GM18502 (cell line): ENCODE measurements around the gene SPATA31E1.
"Not testable (repeated sequence)": the region's sequence is repeated elsewhere in the genome, so short reads cannot be mapped to it uniquely, and the experiment has no call there.

Experiments used
- ATAC-seq: cut with Tn5 transposase; IDR thresholded peaks from one replicate; pipeline ENCODE4 v1.9.1; 2021; ENCODE audit warnings: mild to moderate bottlenecking; ENCODE audit not compliant: unreplicated experiment, poor library complexity

The SPATA31E1 gene

GRCh38 chr9:87884578-87885459 lies 2.1 kb downstream of the SPATA31E1 start:
- ATAC-seq = no peak

- ATAC-seq = no peak
Measured at GRCh38 chr9:87885484-87886189, 3.0 kb downstream of the SPATA31E1 start.

- ATAC-seq = no peak
Measured at GRCh38 chr9:87886210-87886932, 3.7 kb downstream of the SPATA31E1 start.

- no peak for ATAC-seq
Measured at GRCh38 chr9:87886933-87887505, 4.3 kb downstream of the SPATA31E1 start.

GRCh38 chr9:87887661-87888480 lies 5.2 kb downstream of the SPATA31E1 start:
- no peak for ATAC-seq

GRCh38 chr9:87888501-87888900 lies 5.8 kb downstream of the SPATA31E1 start:
- no peak for ATAC-seq

GRCh38 chr9:87889065-87889881 lies 6.6 kb downstream of the SPATA31E1 start:
- ATAC-seq = no peak

GRCh38 chr9:87889882-87890252 lies 7.2 kb downstream of the SPATA31E1 start:
- no peak for ATAC-seq

- ATAC-seq = no peak
Measured at GRCh38 chr9:87890837-87891236, 8.2 kb downstream of the SPATA31E1 start.

- ATAC-seq = no peak
Measured at GRCh38 chr9:87891754-87892153, 9.1 kb downstream of the SPATA31E1 start.

GRCh38 chr9:87892956-87893355 lies 10.3 kb downstream of the SPATA31E1 start:
- no peak for ATAC-seq

- ATAC-seq = no peak
Measured at GRCh38 chr9:87894998-87895625, 12.4 kb downstream of the SPATA31E1 start.

- no peak for ATAC-seq
Measured at GRCh38 chr9:87896891-87897290, 14.2 kb downstream of the SPATA31E1 start.

- ATAC-seq = no peak
Measured at GRCh38 chr9:87898151-87898550, 15.5 kb downstream of the SPATA31E1 start.

- not testable (repeated sequence) for ATAC-seq
Measured at GRCh38 chr9:87902371-87902770, 19.7 kb downstream of the SPATA31E1 start.

GRCh38 chr9:87909310-87910041 lies 26.8 kb downstream of the SPATA31E1 start:
- ATAC-seq = no peak

- no peak for ATAC-seq
Measured at GRCh38 chr9:87910821-87911220, 28.1 kb downstream of the SPATA31E1 start.

GRCh38 chr9:87917662-87918061 lies 35.0 kb downstream of the SPATA31E1 start, which contains the start of gene SPATA31C1:
TSS of gene SPATA31C1 (plus strand) at chr9:87917962.
- ATAC-seq = not testable (repeated sequence)
